Measurements from ENCODE around the gene OLIG2. TPM values are rescaled to one million over a fixed set of nuclear protein-coding genes. Genes with fewer than 3 reads are reported as not detected.

Gene OLIG2
- total RNA-seq, 1 donor: 0.21 TPM

- Histone ChIP-seq H3K4me1 (ENCODE audit: insufficient read depth, low read length) (peaks cover 33% of the 10 kb centered on the region), H3K27me3 (ENCODE audit: insufficient read depth, low read length) (peaks cover 39% of the 10 kb centered on the region), H3K4me3 (ENCODE audit: low read length) (no peak overlapping the region), H3K9me3 (ENCODE audit: low read depth, low read length) (no peaks in the 10 kb centered on the region)
Observed at GRCh38 chr21:33035147-33035546, 9.4 kb downstream of the OLIG2 start.

- peaks cover 28% of the 10 kb centered on the region for H3K27me3 ChIP-seq (ENCODE audit: insufficient read depth, low read length)
- no peak overlapping the region for H3K4me3 ChIP-seq (ENCODE audit: low read length)
- no peaks in the 10 kb centered on the region for H3K9me3 ChIP-seq (ENCODE audit: low read depth, low read length)
- peaks cover 33% of the 10 kb centered on the region for H3K4me1 ChIP-seq (ENCODE audit: insufficient read depth, low read length)
Observed at GRCh38 chr21:33036430-33037162, 10.9 kb downstream of the OLIG2 start.

GRCh38 chr21:33037501-33037900 lies 11.8 kb downstream of the OLIG2 start:
- peaks cover 19% of the 10 kb centered on the region for H3K27me3 ChIP-seq (ENCODE audit: insufficient read depth, low read length)
- no peaks in the 10 kb centered on the region for H3K9me3 ChIP-seq (ENCODE audit: low read depth, low read length)
- H3K4me1 ChIP-seq (ENCODE audit: insufficient read depth, low read length): peaks cover 33% of the 10 kb centered on the region
- H3K4me3 ChIP-seq (ENCODE audit: low read length): no peak overlapping the region

GRCh38 chr21:33039536-33039935 lies 13.8 kb downstream of the OLIG2 start:
- no peaks in the 10 kb centered on the region for H3K9me3 ChIP-seq (ENCODE audit: low read depth, low read length)
- peaks cover 29% of the 10 kb centered on the region for H3K4me1 ChIP-seq (ENCODE audit: insufficient read depth, low read length)
- H3K27me3 ChIP-seq (ENCODE audit: insufficient read depth, low read length): peaks cover 2% of the 10 kb centered on the region
- no peak overlapping the region for H3K4me3 ChIP-seq (ENCODE audit: low read length)

GRCh38 chr21:33040215-33040614 lies 14.5 kb downstream of the OLIG2 start:
- Histone ChIP-seq H3K4me3 (ENCODE audit: low read length) (no peak overlapping the region), H3K4me1 (ENCODE audit: insufficient read depth, low read length) (peaks cover 28% of the 10 kb centered on the region), H3K9me3 (ENCODE audit: low read depth, low read length) (no peaks in the 10 kb centered on the region), H3K27me3 (ENCODE audit: insufficient read depth, low read length) (peaks cover 2% of the 10 kb centered on the region)

GRCh38 chr21:33041981-33042380 lies 16.2 kb downstream of the OLIG2 start:
- no peaks in the 10 kb centered on the region for H3K9me3 ChIP-seq (ENCODE audit: low read depth, low read length)
- peaks cover 2% of the 10 kb centered on the region for H3K27me3 ChIP-seq (ENCODE audit: insufficient read depth, low read length)

GRCh38 chr21:33042812-33043211 lies 17.1 kb downstream of the OLIG2 start:
- peaks cover 8% of the 10 kb centered on the region for H3K27me3 ChIP-seq (ENCODE audit: insufficient read depth, low read length)
- H3K4me1 ChIP-seq (ENCODE audit: insufficient read depth, low read length): peaks cover 2% of the 10 kb centered on the region
- no peak overlapping the region for H3K4me3 ChIP-seq (ENCODE audit: low read length)
- no peaks in the 10 kb centered on the region for H3K9me3 ChIP-seq (ENCODE audit: low read depth, low read length)

More at GRCh38 chr21:33041981-33042380, 16.2 kb downstream of the OLIG2 start:
- Histone ChIP-seq H3K4me1 (ENCODE audit: insufficient read depth, low read length) (peaks cover 11% of the 10 kb centered on the region), H3K4me3 (ENCODE audit: low read length) (no peak overlapping the region)

- Histone ChIP-seq H3K9me3 (ENCODE audit: low read depth, low read length) (no peaks in the 10 kb centered on the region), H3K4me1 (ENCODE audit: insufficient read depth, low read length) (no peaks in the 10 kb centered on the region)
Observed at GRCh38 chr21:33046455-33046854, 20.7 kb downstream of the OLIG2 start.

GRCh38 chr21:33047231-33047630 lies 21.5 kb downstream of the OLIG2 start:
- Histone ChIP-seq H3K4me3 (ENCODE audit: low read length) (no peak overlapping the region), H3K9me3 (ENCODE audit: low read depth, low read length) (no peaks in the 10 kb centered on the region), H3K4me1 (ENCODE audit: insufficient read depth, low read length) (no peaks in the 10 kb centered on the region), H3K27me3 (ENCODE audit: insufficient read depth, low read length) (peaks cover 10% of the 10 kb centered on the region)

More at GRCh38 chr21:33046455-33046854, 20.7 kb downstream of the OLIG2 start:
- Histone ChIP-seq H3K27me3 (ENCODE audit: insufficient read depth, low read length) (peaks cover 10% of the 10 kb centered on the region), H3K4me3 (ENCODE audit: low read length) (no peak overlapping the region)

- Histone ChIP-seq H3K4me3 (ENCODE audit: low read length) (no peak overlapping the region), H3K4me1 (ENCODE audit: insufficient read depth, low read length) (peaks cover 28% of the 10 kb centered on the region), H3K27me3 (ENCODE audit: insufficient read depth, low read length) (peaks cover 10% of the 10 kb centered on the region), H3K9me3 (ENCODE audit: low read depth, low read length) (no peaks in the 10 kb centered on the region)
Observed at GRCh38 chr21:33051925-33052324, 26.2 kb downstream of the OLIG2 start.

- Histone ChIP-seq H3K4me1 (ENCODE audit: insufficient read depth, low read length) (peaks cover 49% of the 10 kb centered on the region), H3K4me3 (ENCODE audit: low read length) (no peak overlapping the region), H3K9me3 (ENCODE audit: low read depth, low read length) (no peaks in the 10 kb centered on the region), H3K27me3 (ENCODE audit: insufficient read depth, low read length) (no peaks in the 10 kb centered on the region)
Observed at GRCh38 chr21:33053951-33054350, 28.2 kb downstream of the OLIG2 start.

GRCh38 chr21:33055991-33056390 lies 30.3 kb downstream of the OLIG2 start:
- H3K27me3 ChIP-seq (ENCODE audit: insufficient read depth, low read length): no peaks in the 10 kb centered on the region
- no peak overlapping the region for H3K4me3 ChIP-seq (ENCODE audit: low read length)
- H3K9me3 ChIP-seq (ENCODE audit: low read depth, low read length): no peaks in the 10 kb centered on the region
- H3K4me1 ChIP-seq (ENCODE audit: insufficient read depth, low read length): peaks cover 69% of the 10 kb centered on the region

GRCh38 chr21:33057385-33057940 lies 31.7 kb downstream of the OLIG2 start:
- Histone ChIP-seq H3K9me3 (ENCODE audit: low read depth, low read length) (no peaks in the 10 kb centered on the region), H3K27me3 (ENCODE audit: insufficient read depth, low read length) (no peaks in the 10 kb centered on the region), H3K4me3 (ENCODE audit: low read length) (no peak overlapping the region), H3K4me1 (ENCODE audit: insufficient read depth, low read length) (peaks cover 78% of the 10 kb centered on the region)

- H3K4me1 ChIP-seq (ENCODE audit: insufficient read depth, low read length): peaks cover 86% of the 10 kb centered on the region
- H3K9me3 ChIP-seq (ENCODE audit: low read depth, low read length): no peaks in the 10 kb centered on the region
- H3K27me3 ChIP-seq (ENCODE audit: insufficient read depth, low read length): no peaks in the 10 kb centered on the region
- no peak overlapping the region for H3K4me3 ChIP-seq (ENCODE audit: low read length)
Observed at GRCh38 chr21:33058527-33058926, 32.8 kb downstream of the OLIG2 start.

- Histone ChIP-seq H3K27me3 (ENCODE audit: insufficient read depth, low read length) (no peaks in the 10 kb centered on the region), H3K9me3 (ENCODE audit: low read depth, low read length) (no peaks in the 10 kb centered on the region), H3K4me1 (ENCODE audit: insufficient read depth, low read length) (peaks cover 86% of the 10 kb centered on the region), H3K4me3 (ENCODE audit: low read length) (no peak overlapping the region)
Observed at GRCh38 chr21:33058957-33059356, 33.2 kb downstream of the OLIG2 start.

- H3K27me3 ChIP-seq (ENCODE audit: insufficient read depth, low read length): no peaks in the 10 kb centered on the region
- H3K4me1 ChIP-seq (ENCODE audit: insufficient read depth, low read length): peaks cover 86% of the 10 kb centered on the region
- H3K9me3 ChIP-seq (ENCODE audit: low read depth, low read length): no peaks in the 10 kb centered on the region
- no peak overlapping the region for H3K4me3 ChIP-seq (ENCODE audit: low read length)
Observed at GRCh38 chr21:33059380-33059841, 33.7 kb downstream of the OLIG2 start.

Measured in mononuclear cell (primary cell).